NT2/D1 (cell line): ENCODE data around the gene LRRC59.
"Not testable (repeated sequence)": the region's sequence is repeated elsewhere in the genome, so short reads cannot be mapped to it uniquely, and the experiment has no call there.

Experiments used
- DNase-seq: peaks from one replicate; pipeline ENCODE4 v3.0.0-alpha.2; 2011; ENCODE audit warnings: low read depth, low spot score
- H3K27me3 ChIP-seq: 2 replicates; pipeline ENCODE4 v1.6.0; 2011; ENCODE audit warnings: mild to moderate bottlenecking; ENCODE audit not compliant: insufficient read length, insufficient read depth
- H3K36me3 ChIP-seq: 2 replicates; pipeline ENCODE4 v1.6.1; 2011; ENCODE audit warnings: mild to moderate bottlenecking, low read length, mixed read lengths; ENCODE audit not compliant: insufficient read depth, insufficient read length
- H3K4me1 ChIP-seq: 2 replicates; pipeline ENCODE4 v1.5.1; 2011; ENCODE audit not compliant: insufficient read depth, insufficient read length
- H3K4me3 ChIP-seq: 2 replicates; pipeline ENCODE4 v1.5.1; 2011; ENCODE audit warnings: low read depth; ENCODE audit not compliant: insufficient read length
- H3K9ac ChIP-seq: 2 replicates; pipeline ENCODE4 v1.6.0; 2011; ENCODE audit warnings: low read depth; ENCODE audit not compliant: insufficient read length
- H3K9me3 ChIP-seq: 2 replicates; pipeline ENCODE4 v1.5.1; 2011; ENCODE audit warnings: mild to moderate bottlenecking, low read length; ENCODE audit not compliant: insufficient read depth
- SUZ12 ChIP-seq: IDR thresholded peaks from 2 replicates; pipeline ENCODE4 v1.6.1; 2011; ENCODE audit not compliant: insufficient read length, insufficient read depth; ENCODE audit errors: extremely low read depth
- YY1 ChIP-seq: IDR thresholded peaks from 2 replicates; pipeline ENCODE4 v1.6.1; 2011; ENCODE audit not compliant: insufficient read length, insufficient read depth
- ZNF274 ChIP-seq: IDR thresholded peaks from 2 replicates; pipeline ENCODE4 v1.6.1; 2011; ENCODE audit warnings: mild to moderate bottlenecking, low read depth, low read length

The LRRC59 gene

DNA sequence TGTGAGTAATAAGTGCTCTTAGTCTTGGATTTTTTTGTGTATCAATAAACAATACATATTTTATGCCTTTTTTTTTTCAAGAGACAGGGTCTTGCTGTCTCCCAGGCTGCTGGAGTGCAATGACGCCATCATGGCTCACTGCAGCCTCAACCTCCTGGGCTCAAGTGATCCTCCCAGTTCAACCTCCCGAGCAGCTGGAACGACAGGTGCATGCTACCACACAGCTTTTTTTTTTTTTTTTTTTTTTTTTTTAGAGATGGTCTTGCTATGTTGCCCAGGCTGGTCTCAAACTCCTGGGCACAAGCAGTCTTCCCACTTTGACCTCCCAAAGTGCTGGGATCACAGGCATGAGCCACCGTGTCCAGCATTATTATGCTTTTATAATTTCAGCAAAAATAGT, 41.7 kb upstream of the LRRC59 start:
- no peak for DNase-seq
- TF ChIP-seq SUZ12: no peak
- TF ChIP-seq ZNF274: no peak
- TF ChIP-seq YY1: no peak
- H3K4me1 ChIP-seq: peaks cover 8% of the 10 kb centered on the region

DNA sequence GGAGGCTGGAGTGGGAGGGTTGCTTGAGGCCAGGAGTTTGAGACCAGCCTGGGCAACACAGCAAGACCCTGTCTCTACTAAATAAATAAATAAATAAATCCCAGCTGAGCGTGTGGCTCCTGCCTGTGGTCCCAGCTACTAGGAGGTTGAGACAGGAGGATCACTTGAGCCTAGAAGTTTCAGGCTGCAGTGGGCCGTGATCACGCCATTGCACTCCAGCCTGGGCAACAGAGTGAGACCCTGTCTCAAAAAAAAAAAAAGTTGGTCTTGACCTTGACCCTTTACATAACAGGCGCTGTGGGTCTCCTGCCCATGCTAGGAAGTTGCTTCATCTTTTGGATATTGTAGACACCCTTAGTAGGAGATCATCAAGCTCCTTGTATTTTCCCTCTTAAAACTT, 40.1 kb upstream of the LRRC59 start:
- Histone ChIP-seq H3K9ac (no peak overlapping the region), H3K9me3 (no peaks in the 10 kb centered on the region), H3K36me3 (peaks cover 6% of the 10 kb centered on the region), H3K27me3 (no peaks in the 10 kb centered on the region), H3K4me1 (peaks cover 8% of the 10 kb centered on the region), H3K4me3 (no peak overlapping the region)
- no peak for DNase-seq
- TF ChIP-seq SUZ12 (no peak), YY1 (no peak), ZNF274 (no peak)

More for the DNA sequence above, 41.7 kb upstream of the LRRC59 start:
- Histone ChIP-seq H3K9ac (no peak overlapping the region), H3K4me3 (no peak overlapping the region), H3K9me3 (no peaks in the 10 kb centered on the region), H3K36me3 (peaks cover 6% of the 10 kb centered on the region), H3K27me3 (no peaks in the 10 kb centered on the region)

DNA sequence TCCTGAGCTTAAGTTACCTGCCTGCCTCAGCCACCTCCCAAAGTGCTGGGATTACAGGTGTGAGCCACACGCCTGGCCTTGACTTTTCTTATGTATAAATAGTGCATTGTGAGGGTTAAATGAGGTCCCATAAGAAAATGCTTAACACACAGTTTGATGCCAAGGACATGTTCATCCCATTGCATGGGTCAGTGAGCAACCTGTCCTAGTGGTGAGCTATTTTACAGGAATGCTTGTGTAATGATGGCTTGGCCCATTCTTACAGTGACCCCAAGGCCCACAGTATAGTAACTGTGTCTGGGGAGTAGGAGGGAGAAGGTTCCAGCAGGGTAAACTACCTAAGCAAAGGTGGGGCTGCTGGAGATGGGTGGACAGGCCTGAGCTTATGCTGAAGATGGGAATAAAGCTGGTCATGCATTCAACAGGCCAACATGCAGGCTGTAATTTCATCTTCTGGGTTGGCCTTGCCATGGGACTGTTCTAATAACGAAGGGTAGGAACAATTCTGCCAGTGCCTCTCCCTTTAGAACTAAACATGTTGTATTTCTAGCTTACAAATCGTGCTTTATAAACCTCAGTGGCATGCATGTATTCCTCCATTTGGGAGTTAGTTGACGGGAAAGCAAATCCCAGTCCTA, 34.9 kb upstream of the LRRC59 start:
- peaks cover 2% of the 10 kb centered on the region for H3K4me1 ChIP-seq
- no peak for TF ChIP-seq ZNF274
- H3K9me3 ChIP-seq: no peaks in the 10 kb centered on the region; the same call in 1 of the 2 replicates
- no peak for DNase-seq
- no peak overlapping the region for H3K9ac ChIP-seq
- H3K27me3 ChIP-seq: no peaks in the 10 kb centered on the region
- no peak overlapping the region for H3K4me3 ChIP-seq
- peaks cover 4% of the 10 kb centered on the region for H3K36me3 ChIP-seq

DNA sequence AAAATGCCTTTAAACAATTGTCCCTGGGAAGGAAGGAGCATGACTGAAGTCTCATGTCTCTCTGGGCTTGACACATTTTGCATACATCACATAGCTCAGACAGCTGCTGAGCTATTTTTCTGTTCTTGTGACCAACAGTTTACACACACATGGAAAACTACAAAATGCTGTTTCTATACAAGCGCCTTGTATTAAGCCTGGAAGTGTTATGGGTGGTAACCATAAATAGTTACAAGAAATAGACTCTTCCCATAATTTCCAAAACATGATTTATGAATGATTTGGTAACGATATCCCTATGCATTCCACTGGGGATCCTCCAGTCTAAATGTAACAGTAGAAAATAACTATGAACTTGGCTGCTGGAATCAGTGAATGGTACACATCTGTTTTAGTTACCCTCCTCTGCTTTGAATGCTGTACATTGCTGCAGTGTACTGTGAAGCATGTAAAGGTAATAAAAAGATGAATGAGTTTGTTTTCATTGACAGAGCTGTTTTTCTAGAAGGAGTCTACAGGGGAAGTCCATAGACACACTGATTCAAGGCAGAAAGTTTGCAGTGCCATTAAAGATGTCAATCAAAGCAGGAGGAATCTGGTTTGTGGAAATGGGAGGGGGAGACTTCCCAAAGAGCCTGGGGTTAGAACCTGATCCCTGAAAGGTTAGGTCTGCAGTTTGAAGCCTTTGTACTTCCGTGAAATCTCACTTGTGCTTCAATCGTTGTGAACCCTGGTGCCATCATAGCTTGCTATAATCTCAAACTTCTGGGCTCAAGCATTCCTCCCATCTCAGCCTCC, 33.7 kb upstream of the LRRC59 start:
- Histone ChIP-seq H3K27me3 (no peaks in the 10 kb centered on the region), H3K4me3 (no peak overlapping the region), H3K36me3 (peaks cover 4% of the 10 kb centered on the region), H3K4me1 (peaks cover 2% of the 10 kb centered on the region), H3K9me3 (no peaks in the 10 kb centered on the region; the same call in 1 of the 2 replicates), H3K9ac (no peak overlapping the region)
- TF ChIP-seq SUZ12 (no peak), ZNF274 (no peak), YY1 (no peak)
- no peak for DNase-seq

DNA sequence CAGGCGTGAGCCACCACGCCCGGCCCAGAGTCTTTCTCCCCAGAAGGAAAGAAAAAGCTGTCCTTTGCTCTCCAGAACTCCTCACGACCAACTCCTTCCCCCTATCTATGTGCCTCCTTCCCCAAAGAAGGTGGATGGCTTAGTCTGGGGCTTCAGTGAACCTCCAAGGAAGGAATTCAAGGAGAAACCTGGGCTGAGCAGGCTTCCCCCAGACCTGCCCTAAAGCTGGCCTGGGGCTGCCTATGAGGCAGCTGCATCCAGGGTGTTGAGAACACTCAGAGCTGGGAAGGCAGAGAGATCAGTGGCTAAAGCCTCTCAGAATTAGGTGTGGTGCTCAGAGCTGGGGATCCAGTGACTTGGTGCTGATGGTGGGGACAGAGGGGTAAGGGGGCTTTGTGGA, 32.5 kb upstream of the LRRC59 start:
- H3K9me3 ChIP-seq: no peaks in the 10 kb centered on the region; the same call in 1 of the 2 replicates
- H3K4me3 ChIP-seq: no peak overlapping the region
- H3K4me1 ChIP-seq: peaks cover 8% of the 10 kb centered on the region
- H3K36me3 ChIP-seq: peaks cover 4% of the 10 kb centered on the region
- DNase-seq: no peak
- peak overlapping the region; percentile 36 for H3K9ac ChIP-seq
- TF ChIP-seq SUZ12 (no peak), ZNF274 (no peak), YY1 (no peak)
- H3K27me3 ChIP-seq: peaks cover 5% of the 10 kb centered on the region

DNA sequence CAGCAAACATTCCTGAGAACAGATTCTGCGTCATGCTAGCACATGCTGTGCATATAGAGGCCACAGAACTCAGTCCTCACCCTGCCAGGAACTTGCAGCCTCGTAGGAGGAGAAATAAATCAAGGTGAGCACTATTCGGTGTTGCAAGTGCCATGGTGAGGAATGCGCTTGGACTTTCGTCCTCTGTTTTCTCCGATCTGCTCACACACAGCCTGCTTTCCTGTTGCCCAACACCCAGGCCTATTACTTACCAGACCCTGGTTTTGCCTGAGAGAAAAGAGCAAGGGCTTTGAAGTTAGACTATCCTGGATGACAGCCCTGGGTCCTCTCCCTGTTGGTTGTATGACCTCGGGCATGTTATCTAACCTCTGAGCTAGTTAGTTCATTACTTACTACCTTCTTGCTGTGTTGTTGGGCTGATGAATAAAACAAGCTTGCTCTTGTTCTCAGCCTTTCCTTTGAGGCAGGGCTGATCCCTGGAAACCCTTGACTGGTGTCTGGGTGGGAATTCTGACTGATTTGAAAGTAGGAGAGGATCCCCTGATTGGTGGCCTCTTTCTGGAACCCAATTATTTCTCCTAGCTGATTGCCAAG, 31.6 kb upstream of the LRRC59 start:
- Histone ChIP-seq H3K36me3 (peaks cover 4% of the 10 kb centered on the region), H3K9me3 (no peaks in the 10 kb centered on the region; the same call in 1 of the 2 replicates), H3K4me3 (no peak overlapping the region), H3K4me1 (peaks cover 9% of the 10 kb centered on the region), H3K9ac (no peak overlapping the region), H3K27me3 (peaks cover 5% of the 10 kb centered on the region)
- DNase-seq: no peak
- no peak for TF ChIP-seq YY1
- TF ChIP-seq ZNF274: no peak
- no peak for TF ChIP-seq SUZ12

DNA sequence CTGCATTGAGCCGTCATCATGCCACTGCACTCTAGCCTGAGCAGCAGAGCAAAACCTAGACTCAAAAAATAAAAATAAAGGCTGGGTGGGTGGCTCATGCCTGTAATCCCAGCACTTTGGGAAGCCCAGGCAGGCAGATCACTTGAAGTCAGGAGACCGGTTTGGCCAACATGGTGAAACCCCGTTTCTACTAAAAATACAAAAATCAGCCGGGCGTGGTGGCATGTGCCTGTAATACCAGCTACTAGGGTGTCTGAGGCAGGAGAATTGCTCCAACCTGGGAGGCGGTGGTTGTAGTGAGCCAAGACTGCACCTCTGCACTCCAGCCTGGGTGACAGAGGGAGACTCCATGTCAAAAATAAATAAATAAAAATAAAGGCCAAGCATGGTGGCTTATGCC, 30.8 kb upstream of the LRRC59 start:
- not testable (repeated sequence) for DNase-seq, H3K36me3 ChIP-seq, H3K4me1 ChIP-seq, H3K27me3 ChIP-seq, H3K9me3 ChIP-seq, H3K4me3 ChIP-seq, H3K9ac ChIP-seq
